Muscle of leg (tissue), 11 donors: ENCODE data around the gene NOL9. TPM values are rescaled to one million over a fixed set of nuclear protein-coding genes. Genes with fewer than 3 reads are reported as not detected.

ENCODE experiments used
- DNase-seq: peaks from one replicate; pipeline ENCODE4 v3.0.0; 2013
- H3K27ac ChIP-seq: one replicate; pipeline ENCODE4 v1.5.1; 2013; ENCODE audit warnings: mild to moderate bottlenecking, low read length, control low read depth
- H3K27me3 ChIP-seq: one replicate; pipeline ENCODE4 v1.6.1; 2013; ENCODE audit warnings: low read length; ENCODE audit not compliant: control insufficient read depth, insufficient read depth
- H3K36me3 ChIP-seq: one replicate; pipeline ENCODE4 v1.6.1; 2013; ENCODE audit warnings: low read length; ENCODE audit not compliant: control insufficient read depth, insufficient read depth
- H3K4me1 ChIP-seq: one replicate; pipeline ENCODE4 v1.6.1; 2013; ENCODE audit warnings: low read length; ENCODE audit not compliant: control insufficient read depth, insufficient read depth
- H3K4me3 ChIP-seq: one replicate; pipeline ENCODE4 v1.5.1; 2013; ENCODE audit warnings: low read length, control low read depth
- H3K9me3 ChIP-seq: replicated peaks from 2 replicates; pipeline ENCODE4 v1.6.1; 2013; ENCODE audit warnings: low read depth, low read length; ENCODE audit not compliant: control insufficient read depth
- WGBS: methylation state at CpG from one replicate; pipeline ENCODE4 v1.1.5; 2013; ENCODE audit warnings: missing lambda C conversion rate; ENCODE audit not compliant: insufficient coverage; 5-methylcytosine and 5-hydroxymethylcytosine counted together
- polyA plus RNA-seq, 8 donors: library from polyadenylated mRNA; unstranded; fragments of 120-200 nt; gene quantifications; one replicate each; pipeline versions ENCODE4 v1.2.1 to v1.2.3, GENCODE V29; 2013; ENCODE audit warnings: inconsistent platforms in 1 of 8, low replicate concordance in 1 of 8; ENCODE audit not compliant: insufficient read length in 8 of 8, insufficient read depth in 1 of 8
- total RNA-seq: library from RNA; stranded (reverse); fragments of 120-200 nt; gene quantifications from one replicate; pipeline ENCODE4 v1.2.4, GENCODE V29; 2013

The NOL9 gene
- total and polyA plus RNA-seq, 9 donors, result 10.0 to 19.1 (median 13.9) TPM

GRCh38 chr1:6505367-6506209, 48.7 kb downstream of the NOL9 start:
- Histone ChIP-seq H3K4me1 (peaks cover 89% of the 10 kb centered on the region), H3K9me3 (no peaks in the 10 kb centered on the region)
- WGBS, result 79% methylated on average over 26 of the region's 31 CpGs

GRCh38 chr1:6504887-6505286, 49.4 kb downstream of the NOL9 start:
- WGBS, result 91% methylated on average over 15 of the region's 15 CpGs
- Histone ChIP-seq H3K27me3 (no peaks in the 10 kb centered on the region), H3K36me3 (no peaks in the 10 kb centered on the region), H3K4me1 (peaks cover 89% of the 10 kb centered on the region), H3K9me3 (no peaks in the 10 kb centered on the region), H3K4me3 (no peak overlapping the region), H3K27ac (no peak overlapping the region)
- no peak for DNase-seq

More at GRCh38 chr1:6505367-6506209, 48.7 kb downstream of the NOL9 start:
- H3K27me3 ChIP-seq, result no peaks in the 10 kb centered on the region
- H3K36me3 ChIP-seq, result no peaks in the 10 kb centered on the region
- H3K27ac ChIP-seq, result no peak overlapping the region
- no peak overlapping the region for H3K4me3 ChIP-seq
- DNase-seq, result no peak

- DNase-seq, result no peak
- 69% methylated on average over 12 of the region's 20 CpGs for WGBS
- Histone ChIP-seq H3K27me3 (no peaks in the 10 kb centered on the region), H3K36me3 (no peaks in the 10 kb centered on the region), H3K4me1 (peaks cover 89% of the 10 kb centered on the region), H3K27ac (no peak overlapping the region), H3K4me3 (no peak overlapping the region), H3K9me3 (no peaks in the 10 kb centered on the region)
Observed at GRCh38 chr1:6503884-6504602, 50.3 kb downstream of the NOL9 start.

GRCh38 chr1:6502000-6502891, 52.1 kb downstream of the NOL9 start:
- H3K27me3 ChIP-seq, result peaks cover 2% of the 10 kb centered on the region
- DNase-seq, result peak; percentile 91
- H3K27ac ChIP-seq, result peak overlapping the region; percentile 76
- WGBS, result 58% methylated on average over 25 of the region's 31 CpGs
- H3K4me3 ChIP-seq, result no peak overlapping the region
- no peaks in the 10 kb centered on the region for H3K36me3 ChIP-seq
- no peaks in the 10 kb centered on the region for H3K9me3 ChIP-seq
- H3K4me1 ChIP-seq, result peaks cover 87% of the 10 kb centered on the region

GRCh38 chr1:6501279-6501813, 53.0 kb downstream of the NOL9 start:
- no peak for DNase-seq
- H3K4me3 ChIP-seq, result no peak overlapping the region
- H3K36me3 ChIP-seq, result no peaks in the 10 kb centered on the region
- WGBS, result 80% methylated on average over 8 of the region's 10 CpGs
- H3K27ac ChIP-seq, result peak overlapping the region; percentile 39
- H3K4me1 ChIP-seq, result peaks cover 85% of the 10 kb centered on the region
- no peaks in the 10 kb centered on the region for H3K9me3 ChIP-seq
- H3K27me3 ChIP-seq, result peaks cover 8% of the 10 kb centered on the region

GRCh38 chr1:6500544-6501278, 53.6 kb downstream of the NOL9 start:
- no peak for DNase-seq
- Histone ChIP-seq H3K9me3 (no peaks in the 10 kb centered on the region), H3K27ac (peak overlapping the region; percentile 3), H3K4me1 (peaks cover 86% of the 10 kb centered on the region), H3K27me3 (peaks cover 11% of the 10 kb centered on the region), H3K4me3 (no peak overlapping the region), H3K36me3 (no peaks in the 10 kb centered on the region)
- 61% methylated on average over 21 of the region's 27 CpGs for WGBS

- Histone ChIP-seq H3K27ac (peak overlapping the region; percentile 67), H3K9me3 (no peaks in the 10 kb centered on the region), H3K4me3 (no peak overlapping the region), H3K4me1 (peaks cover 83% of the 10 kb centered on the region), H3K27me3 (peaks cover 11% of the 10 kb centered on the region), H3K36me3 (no peaks in the 10 kb centered on the region)
- no peak for DNase-seq
- 91% methylated on average over 1 of the region's 4 CpGs for WGBS
Observed at GRCh38 chr1:6499296-6499695, 55.0 kb downstream of the NOL9 start.

- DNase-seq, result peak; percentile 64
- WGBS, result 43% methylated on average over 7 of the region's 13 CpGs
- Histone ChIP-seq H3K27ac (peak overlapping the region; percentile 67), H3K27me3 (peaks cover 11% of the 10 kb centered on the region), H3K4me1 (peaks cover 79% of the 10 kb centered on the region), H3K4me3 (no peak overlapping the region), H3K36me3 (no peaks in the 10 kb centered on the region), H3K9me3 (no peaks in the 10 kb centered on the region)
Observed at GRCh38 chr1:6498576-6499111, 55.7 kb downstream of the NOL9 start.
